SIG-M5 (cell line): ENCODE results near the gene ATRN.

ENCODE experiments used
- DNase-seq: peaks from one replicate; lab custom pipeline; 2025; lab: John Stamatoyannopoulos, UW

ATRN gene

DNA sequence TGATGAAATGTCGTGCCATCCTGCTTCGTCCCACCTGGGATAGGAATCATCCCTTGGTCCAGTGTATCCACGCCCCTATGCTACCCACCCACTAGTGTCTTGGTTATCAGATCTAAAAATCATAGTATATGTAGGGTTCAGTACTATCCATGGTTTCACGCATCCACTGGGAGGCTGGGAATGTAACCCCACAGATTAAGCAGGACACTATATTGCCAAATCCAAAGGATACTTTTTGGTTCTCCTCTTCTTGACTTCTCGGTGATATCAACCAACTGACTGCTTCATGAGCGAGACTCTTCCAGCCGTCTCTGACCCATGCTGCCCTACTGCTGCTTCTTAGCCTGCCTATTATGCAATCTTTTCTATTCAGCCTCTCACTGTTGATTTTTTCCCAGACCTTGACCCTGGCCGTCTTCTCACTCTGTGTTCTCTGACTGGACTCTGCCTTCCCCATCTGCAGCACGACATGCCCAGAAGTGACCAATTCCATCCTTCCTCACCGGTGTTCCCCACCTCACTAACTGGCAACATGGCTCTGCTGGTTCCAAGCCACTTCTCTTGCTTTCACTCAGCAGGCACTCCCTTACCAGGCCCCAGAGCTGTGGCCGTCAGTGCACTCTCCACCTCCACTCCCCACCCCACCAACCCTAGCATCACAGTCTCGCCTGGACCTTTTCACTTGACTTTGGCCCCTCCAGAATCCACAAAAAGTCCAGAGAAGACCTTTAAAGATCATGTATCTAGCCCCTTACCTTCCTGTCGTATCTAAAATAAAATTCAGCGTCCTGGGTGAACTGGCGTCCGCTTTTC, 157.9 kb downstream of the ATRN start:
- no peak for DNase-seq

DNA sequence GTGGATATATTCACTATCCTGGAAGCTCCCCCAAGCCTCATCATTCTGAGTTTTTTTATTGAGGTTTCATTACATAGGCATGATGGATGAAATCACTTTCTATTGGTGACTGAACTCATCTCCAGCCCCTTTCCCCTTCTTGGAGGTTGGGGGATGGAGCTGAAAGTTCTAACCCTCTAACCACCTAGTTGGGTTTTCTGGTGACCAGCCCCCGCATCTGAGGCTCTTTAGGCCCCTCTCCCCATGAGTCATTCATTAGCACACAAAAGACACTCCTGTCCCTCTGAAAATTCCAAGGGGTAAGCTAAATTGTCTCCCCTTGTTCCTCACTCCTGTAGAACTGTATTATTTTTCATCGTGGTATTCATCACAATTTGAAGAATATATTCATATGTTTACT, 159.1 kb downstream of the ATRN start:
- DNase-seq = no peak

DNA sequence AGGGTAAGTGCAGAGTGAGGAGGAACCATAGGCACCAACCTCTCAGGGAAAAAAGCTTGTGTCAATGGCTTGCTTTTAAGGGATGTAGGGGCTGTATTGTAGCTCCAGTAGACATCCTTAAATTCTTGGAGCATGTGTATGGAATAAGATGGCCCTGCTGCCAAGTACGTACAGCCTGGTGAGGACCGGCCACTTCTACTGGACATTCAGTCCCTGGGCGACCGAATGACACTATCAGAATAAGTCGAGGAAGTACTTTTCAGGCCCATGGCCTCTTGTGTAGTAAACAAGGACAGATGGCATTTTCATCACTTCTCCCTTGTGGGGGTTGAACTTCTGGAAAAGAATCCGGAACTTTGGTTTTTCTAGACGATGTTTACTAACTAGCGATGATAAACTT, 159.6 kb downstream of the ATRN start:
- DNase-seq = no peak

DNA sequence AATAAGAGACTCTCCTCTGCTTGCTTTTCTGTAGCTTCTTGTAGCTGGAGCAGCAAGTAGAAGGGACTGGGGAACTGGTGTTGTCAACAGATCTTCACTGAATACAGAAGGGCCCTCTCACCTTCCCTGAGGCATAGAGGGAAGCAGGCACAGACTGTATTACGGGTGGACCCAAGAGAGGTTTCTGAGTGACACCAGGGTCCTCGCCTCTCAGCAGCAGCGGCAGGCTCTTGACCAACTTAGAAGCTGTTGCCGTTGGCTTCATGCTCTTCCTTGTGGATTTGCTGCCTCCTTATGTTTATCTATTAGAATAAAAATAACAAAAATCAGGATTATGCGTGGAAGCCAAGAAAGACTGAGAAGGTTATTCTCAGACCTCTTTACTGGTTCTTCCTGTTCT, 160.7 kb downstream of the ATRN start:
- no peak for DNase-seq

DNA sequence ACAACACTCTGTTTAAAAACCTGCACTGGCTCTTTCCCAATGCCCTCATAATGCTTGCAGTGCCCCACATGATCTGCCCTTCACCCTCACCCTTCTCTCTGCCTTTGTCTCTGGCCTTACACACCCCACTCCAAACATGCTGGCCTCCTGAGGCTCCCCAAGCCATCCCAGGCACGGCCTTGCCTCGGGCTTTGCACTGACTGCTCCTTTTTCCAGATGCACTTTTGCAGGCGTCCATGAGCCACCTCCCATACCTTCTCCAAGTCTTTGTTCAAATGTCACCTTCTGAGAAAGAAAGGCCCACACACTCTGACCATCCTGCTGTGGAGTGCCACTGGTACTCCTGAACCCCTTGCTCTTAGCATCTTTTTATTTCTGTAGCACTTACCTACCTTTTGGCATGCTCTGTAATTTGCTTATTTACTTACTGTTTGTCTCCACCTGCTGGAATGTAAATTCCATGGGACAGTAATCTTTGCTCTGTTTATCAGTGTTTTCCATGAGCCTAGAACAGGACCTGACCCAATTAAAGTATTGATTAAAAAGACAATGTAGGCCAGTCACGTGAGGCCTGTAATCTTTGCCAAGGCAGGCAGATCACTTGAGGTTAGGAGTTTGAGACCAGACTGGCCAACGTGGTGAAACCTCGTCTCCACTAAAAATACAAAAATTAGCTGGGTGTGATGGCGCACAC, 161.6 kb downstream of the ATRN start:
- DNase-seq = no peak

DNA sequence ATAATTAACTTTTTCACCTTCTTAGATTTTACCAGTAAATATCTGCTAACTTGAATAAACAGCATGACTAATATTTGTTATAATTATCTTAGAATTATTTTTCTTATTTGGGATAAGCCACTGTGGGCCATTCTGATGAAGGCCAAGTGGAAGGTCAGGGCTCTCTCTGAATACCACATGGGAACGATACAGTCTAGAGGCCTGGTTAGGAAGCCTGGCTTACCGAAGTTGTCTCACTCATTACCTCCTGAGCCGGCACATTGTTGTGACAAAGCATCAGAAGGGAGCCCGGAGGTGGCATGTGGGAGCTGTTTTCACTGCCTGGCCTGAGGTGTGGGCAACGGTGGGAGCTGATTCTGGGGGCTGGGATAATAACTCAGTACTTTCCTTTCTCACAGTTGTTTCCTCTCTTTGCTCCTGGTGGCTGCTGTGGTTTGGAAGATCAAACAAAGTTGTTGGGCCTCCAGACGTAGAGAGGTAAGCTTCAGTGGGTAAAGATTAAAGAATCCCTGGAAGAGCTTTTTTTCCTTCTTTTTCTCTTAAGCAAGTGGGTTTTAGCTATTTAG, 163.2 kb downstream of the ATRN start:
- DNase-seq = no peak

DNA sequence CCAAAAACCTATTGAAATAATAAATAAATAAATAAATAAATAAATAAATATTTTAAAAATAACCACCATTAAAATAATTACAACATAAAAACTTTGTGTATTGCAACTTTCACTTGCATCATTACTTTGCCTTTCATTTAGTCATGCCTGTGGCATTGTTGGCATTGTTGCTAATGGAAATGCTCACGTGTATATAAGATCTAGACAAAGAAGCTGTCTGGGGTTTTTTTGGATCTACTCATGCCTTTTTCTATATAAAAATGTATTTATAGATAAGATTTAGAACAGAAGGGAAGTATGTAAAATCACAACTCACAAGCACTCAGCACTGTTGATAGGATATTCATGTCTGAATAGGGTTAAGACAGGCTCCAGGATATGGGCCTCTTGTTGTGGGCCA, 164.5 kb downstream of the ATRN start:
- DNase-seq = no peak

DNA sequence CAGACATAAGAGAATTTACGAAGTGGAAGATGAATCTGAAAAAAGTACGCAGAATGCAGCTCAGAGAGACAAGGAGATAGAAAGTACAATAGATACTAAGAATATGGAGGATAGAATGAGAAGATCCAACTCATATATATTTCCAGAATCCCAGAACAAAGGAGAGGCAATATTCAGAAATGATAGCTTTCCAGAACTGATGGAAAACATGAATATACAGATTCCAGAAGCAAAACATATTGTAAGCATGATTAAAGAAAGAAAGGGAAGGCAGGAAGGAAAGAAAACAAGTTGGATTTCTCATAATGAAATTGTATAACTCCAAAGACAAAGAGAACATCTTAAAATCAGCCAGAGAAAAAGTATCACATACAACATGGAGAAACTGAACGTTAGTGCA, 169.4 kb downstream of the ATRN start:
- DNase-seq = no peak

DNA sequence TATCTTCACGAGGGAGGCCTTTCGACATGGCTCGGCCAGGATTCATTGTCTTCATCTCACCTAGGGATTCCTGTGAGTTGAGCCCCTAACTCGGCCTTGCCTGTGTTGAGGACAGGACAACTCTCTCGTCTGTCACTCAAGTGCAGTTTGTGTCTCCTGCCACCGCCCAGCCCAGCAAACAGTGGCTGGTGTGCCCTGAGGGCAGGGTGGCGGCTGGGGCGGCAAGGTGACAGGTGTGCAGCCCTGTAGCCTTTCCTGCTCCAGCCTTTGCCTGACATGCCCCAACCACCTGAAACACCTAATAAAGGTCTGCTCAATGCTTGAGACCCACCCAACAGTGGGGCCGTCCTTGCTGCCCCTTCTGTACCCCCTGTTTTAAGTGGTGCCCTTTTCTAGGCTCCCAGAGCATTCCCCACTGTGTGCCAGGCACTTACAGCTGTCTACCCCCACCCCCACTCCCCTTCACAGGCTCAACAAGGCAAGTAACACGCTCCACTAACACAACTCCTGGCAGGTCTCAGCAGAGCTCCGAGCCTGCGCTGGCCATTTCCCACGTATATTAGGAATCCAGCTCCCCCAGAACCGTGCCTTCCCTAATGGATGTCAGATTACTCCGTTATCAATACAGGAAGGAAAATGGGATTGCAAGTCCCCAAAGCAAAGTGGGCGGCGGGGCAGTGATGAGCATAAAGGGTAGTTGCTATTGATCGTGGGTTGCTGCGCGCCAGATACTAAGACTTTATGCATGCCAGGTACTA, 174.7 kb downstream of the ATRN start:
- no peak for DNase-seq

DNA sequence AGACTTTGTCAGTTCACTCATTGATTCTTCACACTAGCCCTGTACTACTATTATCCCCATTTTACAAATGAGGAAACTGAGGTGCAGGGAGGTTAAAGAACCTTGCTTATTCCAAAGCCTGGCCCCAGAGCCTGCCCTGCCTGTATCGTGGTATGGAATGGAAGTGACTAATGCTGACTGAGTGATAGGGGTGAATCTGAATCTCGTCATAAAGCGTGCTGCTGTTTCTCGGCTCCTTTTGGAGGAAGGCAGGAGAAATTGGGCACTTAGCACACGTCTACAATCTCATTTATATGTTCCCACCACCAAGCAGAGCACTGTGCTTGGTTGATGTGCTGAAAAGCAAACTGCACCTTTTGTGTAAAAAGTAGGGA, 175.2 kb downstream of the ATRN start:
- DNase-seq = no peak

DNA sequence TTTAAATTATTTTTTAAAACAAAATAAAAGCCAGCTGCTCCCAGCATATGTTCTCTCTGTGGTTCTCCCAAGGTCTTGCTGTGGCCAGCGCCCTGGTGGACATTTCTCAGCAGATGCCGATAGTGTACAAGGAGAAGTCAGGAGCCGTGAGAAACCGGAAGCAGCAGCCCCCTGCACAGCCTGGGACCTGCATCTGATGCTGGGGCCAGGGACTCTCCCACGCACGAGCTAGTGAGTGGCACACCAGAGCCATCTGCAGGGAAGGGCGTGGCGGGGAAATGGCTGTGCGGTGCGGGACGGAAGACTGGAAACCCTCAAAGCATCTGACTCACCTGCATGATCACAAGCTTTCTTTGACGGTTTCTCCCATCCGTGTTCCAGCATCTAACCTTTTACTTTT, 175.8 kb downstream of the ATRN start:
- DNase-seq = no peak

DNA sequence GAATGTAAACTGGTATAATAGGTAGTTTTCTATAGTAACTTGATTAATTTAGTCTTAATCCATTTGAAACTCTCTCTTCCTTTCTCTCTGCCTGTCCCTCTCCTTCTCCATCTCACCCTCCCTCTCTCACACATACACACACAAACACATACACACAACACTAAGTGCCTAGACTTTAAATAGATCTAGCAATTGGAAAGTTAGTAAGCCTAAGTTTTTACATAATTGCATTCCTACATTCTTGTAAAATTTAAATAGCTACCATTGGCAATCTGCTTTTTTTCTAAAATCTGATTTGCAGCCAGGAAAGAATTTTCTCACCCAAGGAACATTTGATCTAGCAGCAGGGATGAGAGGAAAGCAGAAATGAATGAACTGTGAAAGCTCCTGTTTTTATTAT, 176.7 kb downstream of the ATRN start:
- DNase-seq = no peak

DNA sequence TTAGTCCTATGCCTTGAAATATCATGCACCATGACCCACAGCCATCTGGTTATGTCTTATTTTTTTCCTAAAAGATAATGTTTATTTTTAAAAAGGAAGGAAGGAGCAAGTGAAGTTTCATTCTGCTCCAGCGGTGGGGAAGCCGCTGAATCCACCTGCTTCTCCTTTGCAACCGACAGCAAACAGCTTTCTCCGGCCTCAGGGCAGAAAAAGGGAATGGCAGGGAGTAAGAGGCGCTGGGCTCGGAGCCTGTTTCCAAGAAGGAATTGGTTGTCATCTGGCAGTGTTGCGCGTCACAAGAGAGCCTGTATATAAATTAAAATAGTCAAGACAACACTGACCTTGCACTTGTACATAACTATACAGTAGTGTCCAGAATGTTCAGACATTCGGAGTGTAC, 178.1 kb downstream of the ATRN start:
- DNase-seq = no peak

DNA sequence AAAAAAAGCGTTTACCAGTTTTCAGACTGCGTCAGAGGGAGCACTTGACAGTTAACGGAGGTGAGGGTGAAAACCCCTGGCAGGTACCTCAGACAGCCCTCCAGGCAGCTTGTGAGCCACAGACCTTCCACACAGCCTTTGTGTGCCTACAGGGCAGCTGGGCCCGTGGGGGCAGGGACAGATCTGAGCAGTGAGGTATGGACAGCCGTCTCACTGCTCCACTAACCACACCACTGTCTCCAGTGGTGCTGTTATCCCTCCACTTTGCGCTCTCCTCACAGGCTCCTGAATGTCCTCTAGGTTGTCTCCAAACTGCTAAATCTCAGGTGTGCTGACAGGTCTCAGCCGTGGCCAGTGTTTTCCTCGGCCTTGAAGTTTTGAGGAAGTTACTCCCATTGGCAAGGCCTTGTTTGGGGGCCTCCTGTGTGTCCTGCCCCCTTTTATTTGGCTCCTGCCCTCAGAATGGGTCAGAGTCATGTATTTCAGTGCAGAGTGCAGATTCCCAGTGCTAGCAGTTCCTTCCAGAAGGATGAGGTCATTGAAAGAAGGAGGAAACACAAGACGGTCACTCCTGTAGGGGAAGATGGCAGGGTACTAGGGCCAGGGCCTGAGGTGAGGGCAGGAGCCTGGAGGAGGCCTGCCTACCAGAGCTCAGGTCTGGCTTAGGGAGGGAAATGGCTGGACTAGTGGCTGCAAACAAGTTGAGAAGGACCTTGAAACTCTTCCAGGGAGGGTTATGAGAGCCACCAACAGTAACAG, 180.6 kb downstream of the ATRN start:
- DNase-seq = no peak

DNA sequence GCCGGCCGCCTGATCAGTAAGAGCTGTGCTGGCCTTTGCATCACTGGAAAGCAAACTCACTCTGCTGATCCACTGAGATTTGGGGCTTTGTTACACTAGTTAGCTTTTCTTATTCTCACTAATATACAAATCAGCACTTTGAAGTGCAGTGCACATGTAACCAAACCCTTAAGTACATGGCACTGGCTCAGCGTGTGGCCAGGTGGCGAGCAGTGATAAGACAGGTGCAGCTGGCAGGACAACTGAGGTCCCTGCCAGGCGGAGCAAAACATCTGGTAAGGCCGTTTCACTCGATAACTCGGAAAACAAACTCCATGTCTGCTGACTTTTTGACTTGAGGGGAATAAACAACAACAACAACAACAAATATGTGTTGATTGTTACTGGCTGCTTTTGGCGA, 181.4 kb downstream of the ATRN start:
- no peak for DNase-seq

DNA sequence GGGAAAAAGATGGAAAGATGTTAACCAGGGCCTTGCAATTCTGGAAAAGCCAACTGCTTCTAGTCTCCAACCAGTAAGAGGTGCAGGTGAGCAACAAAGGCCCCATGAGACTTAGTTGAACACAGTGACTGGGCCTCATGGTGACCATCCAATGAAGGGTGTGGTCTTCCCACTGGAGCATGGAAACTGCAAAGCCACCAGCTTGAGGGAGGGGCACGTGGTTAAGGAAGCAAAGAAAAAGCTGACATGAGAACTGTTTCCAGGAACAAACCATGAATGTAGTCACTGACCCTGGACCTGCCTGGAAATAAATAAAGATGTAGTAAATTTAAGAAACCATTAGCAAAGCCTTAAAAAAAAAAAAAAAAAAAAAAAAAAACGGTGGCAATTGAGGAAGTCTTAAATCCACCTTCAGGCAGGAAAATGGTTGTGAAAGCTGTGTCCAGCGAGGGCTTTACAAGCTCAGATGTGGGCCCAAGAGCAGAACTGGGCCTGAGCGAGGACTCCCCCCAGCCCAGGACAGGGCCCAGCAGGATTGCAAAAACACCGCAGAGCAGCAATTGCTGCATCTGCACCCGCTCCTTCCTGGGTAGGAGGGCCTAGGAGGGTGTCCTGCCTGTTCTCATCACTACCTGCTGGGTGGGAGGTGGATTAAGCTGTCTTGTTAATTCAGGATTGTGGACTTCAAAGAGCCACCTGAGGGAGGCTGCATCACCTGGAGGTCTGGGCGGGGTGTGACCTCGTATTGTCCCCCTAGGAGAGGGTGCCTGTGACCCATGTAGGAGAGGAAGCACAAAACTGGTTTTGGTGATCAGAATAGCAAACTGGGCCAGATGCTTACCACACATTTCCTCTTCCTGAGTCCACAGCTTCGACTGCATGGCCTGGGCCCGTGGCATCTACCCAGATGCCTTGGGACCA, 182.1 kb downstream of the ATRN start:
- no peak for DNase-seq

DNA sequence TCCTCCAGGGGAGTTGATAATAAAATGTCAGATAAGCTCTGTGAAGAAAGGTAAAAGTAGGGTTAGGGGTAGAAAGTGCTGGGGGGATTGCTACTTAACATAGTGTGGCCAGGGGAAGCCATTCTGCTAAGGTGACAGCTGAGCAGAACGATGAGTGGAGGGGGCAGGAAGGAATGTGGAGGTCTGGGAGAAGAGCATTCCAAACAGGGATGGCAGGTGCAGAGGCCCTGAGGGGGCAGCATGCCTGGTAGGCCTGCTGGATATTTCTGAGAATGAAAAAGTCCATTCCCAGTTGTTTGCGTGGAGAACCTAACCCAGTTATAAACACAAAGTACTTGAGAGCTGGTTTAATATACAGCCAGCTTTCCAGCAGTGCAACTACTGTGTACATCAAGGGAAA, 183.1 kb downstream of the ATRN start:
- DNase-seq = no peak

DNA sequence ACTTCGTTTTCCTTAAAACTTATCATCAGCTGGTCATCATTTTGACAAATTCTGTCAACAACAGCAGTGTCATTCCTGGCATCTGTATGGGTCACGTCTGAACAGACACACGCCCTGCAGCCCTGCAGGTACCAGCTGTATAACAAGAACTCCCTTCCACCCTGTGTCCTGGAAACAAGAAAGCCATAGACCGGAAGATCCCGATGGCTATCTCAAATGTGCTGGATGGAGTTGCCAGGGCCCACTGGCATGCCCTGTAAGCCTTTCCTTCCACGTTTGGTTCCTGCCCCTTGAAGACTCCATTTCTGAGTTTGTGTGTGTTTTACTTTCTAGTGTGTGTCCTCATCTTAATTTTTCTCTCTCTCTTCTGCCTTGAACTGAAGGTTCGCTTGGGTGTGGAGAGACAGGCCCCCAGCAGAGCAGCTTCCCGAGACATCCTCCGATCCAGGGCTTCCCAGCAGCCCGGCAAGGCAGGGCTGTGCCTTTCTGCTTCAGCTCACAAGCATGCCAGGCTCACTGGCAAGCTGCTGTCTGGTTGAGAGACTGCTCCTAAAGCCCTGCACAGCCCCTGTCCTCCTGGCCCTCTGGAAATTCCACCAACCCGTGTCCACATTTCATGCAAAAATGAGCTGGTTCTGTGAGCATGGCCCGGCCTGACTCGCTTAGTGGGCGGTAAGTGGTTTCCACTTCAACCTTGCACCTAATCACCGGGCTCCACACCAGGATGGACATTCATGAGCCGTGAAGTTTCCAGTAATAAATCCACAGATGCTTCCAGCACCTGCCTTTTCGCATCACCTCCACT, 183.7 kb downstream of the ATRN start:
- DNase-seq = no peak

DNA sequence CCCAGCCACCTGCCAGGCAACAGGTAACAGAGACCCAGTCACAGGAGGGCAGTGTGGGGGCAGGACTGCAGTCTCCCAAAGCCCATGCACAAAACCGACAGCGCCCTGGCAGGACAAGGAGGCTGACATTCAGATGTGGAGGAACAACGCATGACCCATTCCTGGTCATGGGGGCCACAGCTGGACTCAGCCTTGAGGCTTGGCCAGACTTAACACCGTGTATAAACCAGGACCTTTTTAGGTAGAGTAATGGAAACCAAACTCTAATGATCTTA, 184.2 kb downstream of the ATRN start:
- DNase-seq = no peak

DNA sequence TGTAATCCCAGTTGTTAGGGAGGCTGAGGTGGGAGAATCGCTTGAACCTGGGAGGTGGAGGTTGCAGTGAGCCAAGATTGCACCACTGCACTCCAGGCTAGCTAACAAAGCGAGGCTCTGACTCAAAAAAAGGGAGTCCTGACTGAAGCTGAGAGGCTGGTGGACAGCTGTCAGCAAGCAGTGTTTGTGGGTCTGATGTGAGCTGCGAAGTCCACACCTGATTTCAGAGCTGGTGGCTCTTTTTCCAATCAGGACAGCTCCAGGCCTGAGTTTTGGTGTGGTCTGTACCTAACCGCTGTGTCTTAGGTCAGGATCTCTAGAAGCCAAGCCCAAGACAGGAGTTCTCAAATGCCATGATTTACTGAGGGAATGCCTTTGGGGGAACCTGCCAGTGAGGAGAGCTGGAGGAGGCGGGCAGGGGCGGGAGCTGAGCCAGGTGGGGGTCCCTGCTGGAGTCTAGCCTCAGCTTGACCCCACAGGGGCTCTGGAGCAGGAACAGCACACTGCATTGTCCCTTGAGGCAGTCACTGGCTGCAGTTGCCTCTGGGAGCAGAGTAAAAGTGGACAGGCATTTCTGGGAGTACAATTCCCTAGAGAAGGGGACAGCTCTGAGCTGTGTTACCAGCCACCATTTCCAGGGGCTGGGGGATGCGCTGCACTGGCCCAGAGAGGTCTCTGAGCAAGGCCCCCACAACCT, 187.3 kb downstream of the ATRN start:
- DNase-seq = no peak
